NB4 (cell line): ENCODE data around the gene TBC1D14.

Experiments
- DNase-seq: peaks from one replicate; pipeline ENCODE4 v3.0.0; 2010; ENCODE audit warnings: low read depth
- H3K4me3 ChIP-seq: one replicate; pipeline ENCODE4 v1.5.1; 2011; ENCODE audit warnings: mild to moderate bottlenecking, low read depth, low read length, moderate library complexity
- CTCF ChIP-seq: IDR thresholded peaks from one replicate; pipeline ENCODE4 v1.5.1; 2012; ENCODE audit warnings: low read depth, low read length
- MAX ChIP-seq: IDR thresholded peaks from 2 replicates; pipeline ENCODE4 v1.6.1; 2011; ENCODE audit warnings: low read depth, low read length
- MYC ChIP-seq: IDR thresholded peaks from 2 replicates; pipeline ENCODE4 v1.6.1; 2011; ENCODE audit warnings: low read depth, low read length
- POLR2A ChIP-seq: IDR thresholded peaks from 2 replicates; pipeline ENCODE4 v1.6.1; 2011; ENCODE audit warnings: mild to moderate bottlenecking; ENCODE audit not compliant: insufficient read length; ENCODE audit errors: extremely low read depth

Gene TBC1D14

GRCh38 chr4:7000421-7001176, 91.0 kb downstream of the TBC1D14 start:
- no peak overlapping the region for H3K4me3 ChIP-seq
- TF ChIP-seq MYC (no peak), MAX (no peak), POLR2A (no peak), CTCF (no peak)
- DNase-seq = no peak

GRCh38 chr4:7001271-7001670, 91.6 kb downstream of the TBC1D14 start:
- no peak overlapping the region for H3K4me3 ChIP-seq
- TF ChIP-seq MYC (no peak), POLR2A (no peak), MAX (no peak), CTCF (no peak)
- no peak for DNase-seq

DNA sequence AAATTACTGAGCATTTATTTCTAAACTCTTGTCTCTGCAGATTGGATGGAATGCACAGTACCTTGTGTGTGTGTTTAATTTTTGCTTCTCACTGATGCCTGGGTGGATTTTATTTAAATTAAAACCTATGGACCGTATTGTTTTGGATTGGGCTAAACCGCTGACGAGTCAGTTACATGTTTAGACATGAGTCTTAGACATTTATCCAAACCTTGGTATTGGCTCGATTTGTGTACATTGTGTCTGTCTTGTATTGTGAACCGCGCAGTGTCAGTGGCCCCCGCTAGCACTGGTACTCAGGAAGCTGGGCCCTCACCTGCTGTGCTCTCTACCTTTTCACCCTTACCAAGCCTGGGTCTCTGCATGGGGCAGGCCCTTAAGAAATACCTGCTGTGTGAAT, 92.7 kb downstream of the TBC1D14 start:
- DNase-seq = no peak
- no peak overlapping the region for H3K4me3 ChIP-seq
- TF ChIP-seq CTCF (no peak), MAX (no peak), MYC (no peak), POLR2A (no peak)

- no peak for DNase-seq
- no peak overlapping the region for H3K4me3 ChIP-seq
- TF ChIP-seq MAX (no peak), MYC (no peak), CTCF (no peak), POLR2A (no peak)
Measured at GRCh38 chr4:7003176-7003878, 93.7 kb downstream of the TBC1D14 start.

DNA sequence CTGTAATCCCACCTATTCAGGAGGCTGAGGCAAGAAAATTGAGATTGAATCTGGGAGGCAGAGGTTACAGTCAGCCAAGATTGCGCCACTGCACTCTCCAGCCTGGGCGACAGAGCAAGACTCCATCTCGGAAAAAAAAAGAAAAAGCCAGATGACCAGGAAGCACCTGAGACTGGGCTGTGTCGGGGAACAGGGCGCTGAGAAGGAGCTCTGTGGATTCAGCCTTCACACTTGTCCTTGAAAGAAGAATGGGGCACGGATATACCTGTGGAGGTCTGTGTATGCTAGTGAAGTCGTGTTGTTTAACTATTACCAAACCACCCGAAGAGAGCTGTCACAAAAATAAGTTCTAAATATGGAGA, 94.2 kb downstream of the TBC1D14 start:
- TF ChIP-seq MYC (no peak), POLR2A (no peak), CTCF (no peak), MAX (no peak)
- no peak overlapping the region for H3K4me3 ChIP-seq
- DNase-seq = no peak
